CD4-positive, CD25-positive, alpha-beta regulatory T cell (primary cell): ENCODE measurements around the gene MARCO. TPM values are rescaled to one million over a fixed set of nuclear protein-coding genes. Genes with fewer than 3 reads are reported as not detected.

ENCODE experiments used
- ATAC-seq, 2 donors: fragments of 150-1000 bp; cut with Tn5 transposase; one replicate each; pipeline ENCODE4 v1.10.0; 2021; ENCODE audit warnings: low read depth in 2 of 2, moderate number of reproducible peaks in 2 of 2, moderate library complexity in 1 of 2
- DNase-seq, 3 donors: peaks; one replicate each; pipeline versions ENCODE4 v3.0.0 to v3.0.0-alpha.2; 2012 to 2022; ENCODE audit warnings: mixed read lengths in 1 of 3
- H3K27ac ChIP-seq: one replicate; pipeline ENCODE4 v1.7.0; 2013; ENCODE audit warnings: mild to moderate bottlenecking, low read length; ENCODE audit not compliant: insufficient read depth, poor library complexity, severe bottlenecking
- H3K27me3 ChIP-seq: one replicate; pipeline ENCODE4 v1.7.0; 2013; ENCODE audit warnings: low read length; ENCODE audit not compliant: control insufficient read depth, insufficient read depth
- H3K36me3 ChIP-seq: one replicate; pipeline ENCODE4 v1.7.0; 2013; ENCODE audit warnings: mild to moderate bottlenecking, low read length, moderate library complexity; ENCODE audit not compliant: control insufficient read depth, insufficient read depth
- H3K4me1 ChIP-seq: 2 replicates; pipeline ENCODE4 v1.7.0; 2013; ENCODE audit warnings: mild to moderate bottlenecking, low read length; ENCODE audit not compliant: insufficient read depth, control insufficient read depth, poor library complexity, severe bottlenecking
- H3K4me3 ChIP-seq: one replicate; pipeline ENCODE4 v1.7.0; 2013; ENCODE audit warnings: low read depth, mild to moderate bottlenecking, low read length, moderate library complexity
- H3K9me3 ChIP-seq, 2 experiments: 1 replicate in 1 of 2; 2 replicates in 1 of 2; pipeline ENCODE4 v1.7.0; 2013; ENCODE audit warnings: low read length in 2 of 2, mild to moderate bottlenecking in 1 of 2, moderate library complexity in 1 of 2; ENCODE audit not compliant: control insufficient read depth in 2 of 2
- H3K27ac Mint-ChIP-seq, 3 donors: one replicate each; pipeline ENCODE4 v1.8.0; 2020 to 2022; ENCODE audit warnings: mild to moderate bottlenecking in 3 of 3, mixed read lengths in 3 of 3, moderate library complexity in 2 of 3
- H3K27me3 Mint-ChIP-seq: one replicate; pipeline ENCODE4 v1.8.0; 2022; ENCODE audit warnings: mild to moderate bottlenecking, mixed read lengths
- H3K36me3 Mint-ChIP-seq: one replicate; pipeline ENCODE4 v1.8.0; 2020; ENCODE audit warnings: mixed read lengths
- H3K4me1 Mint-ChIP-seq, 4 donors: one replicate each; pipeline ENCODE4 v1.8.0; 2020 to 2022; ENCODE audit warnings: mixed read lengths in 4 of 4, mild to moderate bottlenecking in 1 of 4
- H3K4me3 Mint-ChIP-seq, 4 donors: one replicate each; pipeline ENCODE4 v1.8.0; 2020 to 2022; ENCODE audit warnings: mild to moderate bottlenecking in 4 of 4, mixed read lengths in 4 of 4, moderate library complexity in 3 of 4
- H3K9me3 Mint-ChIP-seq, 7 donors: one replicate each; pipeline ENCODE4 v1.8.0; 2020 to 2022; ENCODE audit warnings: mixed read lengths in 7 of 7, mild to moderate bottlenecking in 3 of 7, moderate library complexity in 2 of 7
- polyA plus RNA-seq, 4 donors: library from polyadenylated mRNA; unstranded; fragments of 300-500 nt; fragmentation: Illumina TruSeq; gene quantifications; one replicate each; pipeline ENCODE4 v1.2.3, GENCODE V29; 2021
- total RNA-seq: library from RNA; stranded (reverse); gene quantifications from one replicate; pipeline ENCODE4 v1.2.3, GENCODE V29; 2022

The MARCO gene
- not detected for total RNA-seq
- polyA plus RNA-seq = not detected

GRCh38 chr2:118942031-118942430 lies at the start of gene MARCO:
Gene MARCO (plus strand): TSS chr2:118942194. CDS start chr2:118942301, 107 bp downstream.
- no peaks in the 10 kb centered on the region for H3K4me1 ChIP-seq
- no peak for DNase-seq

GRCh38 chr2:118893100-118893499 lies 48.9 kb upstream of the MARCO start:
- Mint-ChIP-seq H3K36me3 (no peaks in the 10 kb centered on the region), H3K4me1 (no peaks in the 10 kb centered on the region), H3K9me3 (peaks cover 0 to 13% (median 2%) of the 10 kb centered on the region in 7 donors), H3K27me3 (no peaks in the 10 kb centered on the region), H3K27ac (no peak overlapping the region), H3K4me3 (no peak overlapping the region)
- no peak for ATAC-seq
- DNase-seq = no peak
- Histone ChIP-seq H3K9me3 (peaks cover 4 to 13% of the 10 kb centered on the region in 2 experiments), H3K27me3 (peaks cover 3% of the 10 kb centered on the region), H3K4me1 (no peaks in the 10 kb centered on the region), H3K36me3 (no peaks in the 10 kb centered on the region), H3K27ac (no peak overlapping the region), H3K4me3 (no peak overlapping the region)

More at GRCh38 chr2:118942031-118942430, at the start of gene MARCO:
- no peak within 1 kb of the TSS for H3K27ac ChIP-seq
- H3K27me3 ChIP-seq = peaks cover 3% of the 10 kb centered on the region
- peaks cover 4% of the 10 kb centered on the region for H3K27me3 Mint-ChIP-seq
- H3K27ac Mint-ChIP-seq = no peak within 1 kb of the TSS
- H3K9me3 Mint-ChIP-seq = peaks cover 0 to 4% (median 0%) of the 10 kb centered on the region in 7 donors
- H3K36me3 Mint-ChIP-seq = no peaks in the 10 kb centered on the region
- no peaks in the 10 kb centered on the region for H3K36me3 ChIP-seq
- H3K4me3 ChIP-seq = no peak within 1 kb of the TSS
- H3K9me3 ChIP-seq = no peaks in the 10 kb centered on the region
- H3K4me3 Mint-ChIP-seq = no peak within 1 kb of the TSS
- no peak for ATAC-seq
- peaks cover 0 to 4% (median 3%) of the 10 kb centered on the region in 4 donors for H3K4me1 Mint-ChIP-seq

GRCh38 chr2:118902266-118903028 lies 39.5 kb upstream of the MARCO start:
- Mint-ChIP-seq H3K9me3 (peaks cover 0 to 7% (median 2%) of the 10 kb centered on the region in 7 donors), H3K36me3 (no peaks in the 10 kb centered on the region), H3K27ac (peak overlapping the region; percentile 82 to 99 (median 84)), H3K4me3 (peak overlapping the region in 2 of 4 donors; percentile 44 to 64), H3K27me3 (peaks cover 4% of the 10 kb centered on the region), H3K4me1 (peaks cover 0 to 23% (median 6%) of the 10 kb centered on the region in 4 donors)
- Histone ChIP-seq H3K4me3 (no peak overlapping the region), H3K36me3 (no peaks in the 10 kb centered on the region), H3K9me3 (no peaks in the 10 kb centered on the region), H3K27me3 (no peaks in the 10 kb centered on the region), H3K27ac (no peak overlapping the region), H3K4me1 (peaks cover 3% of the 10 kb centered on the region)
- peak; percentile 43 to 75 for ATAC-seq
- peak in 1 of 3 donors; percentile 15 for DNase-seq

- Mint-ChIP-seq H3K36me3 (no peaks in the 10 kb centered on the region), H3K4me3 (peak overlapping the region in 3 of 4 donors; percentile 44 to 64 (median 47)), H3K4me1 (peaks cover 0 to 23% (median 6%) of the 10 kb centered on the region in 4 donors), H3K27ac (peak overlapping the region; percentile 82 to 99 (median 84)), H3K9me3 (peaks cover 0 to 7% (median 2%) of the 10 kb centered on the region in 7 donors), H3K27me3 (peaks cover 5% of the 10 kb centered on the region)
- Histone ChIP-seq H3K36me3 (no peaks in the 10 kb centered on the region), H3K27ac (no peak overlapping the region), H3K4me1 (peaks cover 3% of the 10 kb centered on the region), H3K9me3 (no peaks in the 10 kb centered on the region), H3K4me3 (no peak overlapping the region), H3K27me3 (no peaks in the 10 kb centered on the region)
- DNase-seq (no peak), ATAC-seq (peak in 1 of 2 donors; percentile 7)
Observed at GRCh38 chr2:118903029-118903351, 39.0 kb upstream of the MARCO start.

GRCh38 chr2:118903551-118904479 lies 38.2 kb upstream of the MARCO start:
- Histone ChIP-seq H3K4me3 (no peak overlapping the region), H3K27ac (no peak overlapping the region), H3K36me3 (no peaks in the 10 kb centered on the region), H3K9me3 (no peaks in the 10 kb centered on the region), H3K4me1 (peaks cover 3% of the 10 kb centered on the region), H3K27me3 (no peaks in the 10 kb centered on the region)
- H3K27ac Mint-ChIP-seq = peak overlapping the region in 2 of 3 donors; percentile 84 to 99
- H3K27me3 Mint-ChIP-seq = peaks cover 5% of the 10 kb centered on the region
- ATAC-seq (no peak), DNase-seq (no peak)
- peaks cover 0 to 7% (median 2%) of the 10 kb centered on the region in 7 donors for H3K9me3 Mint-ChIP-seq
- H3K36me3 Mint-ChIP-seq = no peaks in the 10 kb centered on the region
- peaks cover 0 to 23% (median 6%) of the 10 kb centered on the region in 4 donors for H3K4me1 Mint-ChIP-seq
- no peak overlapping the region for H3K4me3 Mint-ChIP-seq

GRCh38 chr2:118905206-118905605 lies 36.8 kb upstream of the MARCO start:
- Mint-ChIP-seq H3K36me3 (no peaks in the 10 kb centered on the region), H3K9me3 (peaks cover 0 to 7% (median 2%) of the 10 kb centered on the region in 7 donors), H3K4me3 (peak overlapping the region in 1 of 4 donors; percentile 70), H3K4me1 (peaks cover 0 to 23% (median 6%) of the 10 kb centered on the region in 4 donors), H3K27ac (peak overlapping the region in 1 of 3 donors; percentile 54), H3K27me3 (peaks cover 9% of the 10 kb centered on the region)
- H3K27me3 ChIP-seq = no peaks in the 10 kb centered on the region
- H3K4me3 ChIP-seq = no peak overlapping the region
- no peaks in the 10 kb centered on the region for H3K9me3 ChIP-seq
- H3K27ac ChIP-seq = no peak overlapping the region
- ATAC-seq = no peak
- peaks cover 3% of the 10 kb centered on the region for H3K4me1 ChIP-seq
- H3K36me3 ChIP-seq = no peaks in the 10 kb centered on the region
- no peak for DNase-seq

- peaks cover 3% of the 10 kb centered on the region for H3K4me1 ChIP-seq
- Mint-ChIP-seq H3K27ac (no peak overlapping the region), H3K9me3 (peaks cover 0 to 7% (median 2%) of the 10 kb centered on the region in 7 donors), H3K4me1 (peaks cover 0 to 23% (median 6%) of the 10 kb centered on the region in 4 donors), H3K27me3 (peaks cover 9% of the 10 kb centered on the region), H3K36me3 (no peaks in the 10 kb centered on the region), H3K4me3 (no peak overlapping the region)
- no peaks in the 10 kb centered on the region for H3K36me3 ChIP-seq
- H3K9me3 ChIP-seq = no peaks in the 10 kb centered on the region
- ATAC-seq (no peak), DNase-seq (no peak)
- no peak overlapping the region for H3K4me3 ChIP-seq
- H3K27me3 ChIP-seq = no peaks in the 10 kb centered on the region
- H3K27ac ChIP-seq = no peak overlapping the region
Observed at GRCh38 chr2:118906186-118906585, 35.8 kb upstream of the MARCO start.
